GM12878 (cell line): ENCODE data around the gene COL9A3.

Experiments
- CTCF ChIP-seq, 3 experiments: IDR thresholded peaks in 2 of 3; conservative IDR thresholded peaks in 1 of 3; 2 replicates each; pipeline ENCODE4 v1.5.1; 2011; ENCODE audit warnings: low read depth in 3 of 3, low read length in 3 of 3, mild to moderate bottlenecking in 3 of 3, control low read depth in 2 of 3, moderate library complexity in 2 of 3, inconsistent platforms in 1 of 3, mixed read lengths in 1 of 3; ENCODE audit not compliant: control insufficient read depth in 2 of 3, insufficient read depth in 1 of 3; ENCODE audit errors: extremely low read depth in 1 of 3
- FOXM1 ChIP-seq: IDR thresholded peaks from 2 replicates; pipeline ENCODE4 v1.6.1; 2012; ENCODE audit warnings: low read depth, mild to moderate bottlenecking, inconsistent platforms, low read length, moderate library complexity
- IRF3 ChIP-seq: fragments of 450-650 bp; IDR thresholded peaks from 2 replicates; pipeline ENCODE4 v1.6.1; 2014; ENCODE audit warnings: mild to moderate bottlenecking
- SPI1 ChIP-seq: IDR thresholded peaks from 2 replicates; pipeline ENCODE4 v1.6.1; 2011; ENCODE audit warnings: low read depth, mild to moderate bottlenecking, low read length, moderate library complexity, borderline replicate concordance; ENCODE audit not compliant: insufficient read depth
- STAT1 ChIP-seq: fragments of 450-650 bp; conservative IDR thresholded peaks from 2 replicates; pipeline ENCODE4 v1.6.1; 2014; ENCODE audit warnings: antibody characterized with exemption, mild to moderate bottlenecking
- TBL1XR1 ChIP-seq: IDR thresholded peaks from 2 replicates; pipeline ENCODE4 v1.6.1; 2012; ENCODE audit warnings: low read depth, low read length, improper control_type of control experiment
- TCF7 ChIP-seq: IDR thresholded peaks from 2 replicates; pipeline ENCODE4 v1.6.1; 2014; ENCODE audit warnings: antibody characterized with exemption, borderline replicate concordance
- ZNF24 ChIP-seq: fragments of 450-650 bp; IDR thresholded peaks from 2 replicates; pipeline ENCODE4 v1.6.1; 2017; ENCODE audit warnings: antibody characterized with exemption, mild to moderate bottlenecking

GRCh38 chr20:62830821-62831220 lies 14.0 kb downstream of the COL9A3 start:
- TF ChIP-seq FOXM1 (no peak), SPI1 (no peak), CTCF (IDR thresholded peaks at IDR 0.05 in 2 of 3, conservative IDR thresholded peaks at IDR 0.05 in 1 of 3; ENCODE audit: control insufficient read depth in 2 of 3, extremely low read depth in 1 of 3, insufficient read depth in 1 of 3, low read depth in 3 of 3, low read length in 3 of 3) (no peak), IRF3 (no peak), TCF7 (no peak), ZNF24 (no peak), STAT1 (no peak), TBL1XR1 (no peak)
